ENCODE data around the gene ZDHHC8. TPM values are rescaled to one million over a fixed set of nuclear protein-coding genes. Genes with fewer than 3 reads are reported as not detected.

The ZDHHC8 gene
- total RNA-seq, 4 donors from 2014 or later: 26.0 to 64.2 (median 34.9) TPM

DNA sequence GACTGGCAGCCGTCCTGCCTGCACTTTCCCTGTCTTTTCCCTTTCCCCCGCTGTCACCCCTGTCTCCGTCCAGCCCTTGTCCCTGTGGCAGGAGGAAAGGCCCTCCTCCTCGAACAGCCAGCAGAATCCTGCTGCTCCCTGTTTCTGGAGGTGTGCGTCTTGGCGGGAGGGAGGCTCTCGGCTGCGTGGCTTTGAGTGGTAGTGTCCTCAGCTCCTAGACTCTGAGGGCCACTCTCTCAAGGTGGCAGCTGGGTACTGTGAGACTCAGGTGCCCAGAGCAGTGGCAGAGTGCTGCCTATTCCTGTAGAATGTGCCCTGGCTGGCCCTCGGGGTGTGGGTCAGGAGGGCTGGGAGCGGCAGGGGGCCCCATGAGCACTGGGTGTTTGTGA is 24.8 kb upstream of the ZDHHC8 start:
- H3K27ac ChIP-seq: no peak overlapping the region
- WGBS: 89% methylated on average over 10 of the region's 10 CpGs
- peaks cover 84% of the 10 kb centered on the region for H3K36me3 ChIP-seq

DNA sequence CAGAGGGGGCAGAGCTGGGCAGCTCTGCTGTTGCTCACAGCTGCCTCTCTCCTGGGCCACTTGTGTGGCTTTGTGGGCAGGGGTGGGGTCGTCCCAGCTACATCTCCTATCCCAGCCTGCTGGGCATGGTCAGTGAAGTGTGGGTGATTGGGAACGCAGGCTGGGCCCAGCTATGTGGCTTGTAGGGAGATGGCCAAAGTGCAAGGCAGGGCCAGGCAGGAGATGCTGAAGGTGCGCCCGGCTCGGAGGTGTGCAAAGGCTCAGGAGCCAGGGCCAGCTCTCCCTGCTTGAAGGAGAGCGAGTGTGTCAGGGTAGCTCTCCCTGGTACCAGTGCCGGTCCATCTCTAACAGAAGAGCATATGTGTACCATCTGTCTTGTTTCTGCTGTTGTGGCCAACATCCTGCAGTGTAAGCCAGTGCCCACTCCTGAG is 24.1 kb upstream of the ZDHHC8 start:
- no peak for DNase-seq (ENCODE audit: low spot score in 2 of 2)
- WGBS: no CpG with 5 or more reads among the region's 7 CpGs
- no peaks in the 10 kb centered on the region for H3K27me3 ChIP-seq
- peaks cover 85% of the 10 kb centered on the region for H3K36me3 ChIP-seq
- H3K4me3 ChIP-seq: no peak overlapping the region
- no peaks in the 10 kb centered on the region for H3K9me3 ChIP-seq
- H3K4me1 ChIP-seq: no peaks in the 10 kb centered on the region
- TF ChIP-seq, protein P1, sequence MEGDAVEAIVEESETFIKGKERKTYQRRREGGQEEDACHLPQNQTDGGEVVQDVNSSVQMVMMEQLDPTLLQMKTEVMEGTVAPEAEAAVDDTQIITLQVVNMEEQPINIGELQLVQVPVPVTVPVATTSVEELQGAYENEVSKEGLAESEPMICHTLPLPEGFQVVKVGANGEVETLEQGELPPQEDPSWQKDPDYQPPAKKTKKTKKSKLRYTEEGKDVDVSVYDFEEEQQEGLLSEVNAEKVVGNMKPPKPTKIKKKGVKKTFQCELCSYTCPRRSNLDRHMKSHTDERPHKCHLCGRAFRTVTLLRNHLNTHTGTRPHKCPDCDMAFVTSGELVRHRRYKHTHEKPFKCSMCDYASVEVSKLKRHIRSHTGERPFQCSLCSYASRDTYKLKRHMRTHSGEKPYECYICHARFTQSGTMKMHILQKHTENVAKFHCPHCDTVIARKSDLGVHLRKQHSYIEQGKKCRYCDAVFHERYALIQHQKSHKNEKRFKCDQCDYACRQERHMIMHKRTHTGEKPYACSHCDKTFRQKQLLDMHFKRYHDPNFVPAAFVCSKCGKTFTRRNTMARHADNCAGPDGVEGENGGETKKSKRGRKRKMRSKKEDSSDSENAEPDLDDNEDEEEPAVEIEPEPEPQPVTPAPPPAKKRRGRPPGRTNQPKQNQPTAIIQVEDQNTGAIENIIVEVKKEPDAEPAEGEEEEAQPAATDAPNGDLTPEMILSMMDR (IDR thresholded peaks at IDR 0.05): no peak
- TF ChIP-seq EP300 (IDR thresholded peaks at IDR 0.05): no peak
- no peak for TF ChIP-seq POLR2AphosphoS5 (IDR thresholded peaks at IDR 0.05)
- no peak for TF ChIP-seq POLR2A (IDR thresholded peaks at IDR 0.05)
- H3K27ac ChIP-seq: no peak overlapping the region

More for the DNA sequence above, 24.8 kb upstream of the ZDHHC8 start:
- Histone ChIP-seq H3K4me1 (no peaks in the 10 kb centered on the region), H3K4me3 (no peak overlapping the region), H3K27me3 (no peaks in the 10 kb centered on the region), H3K9me3 (no peaks in the 10 kb centered on the region)
- no peak for DNase-seq (ENCODE audit: low spot score in 2 of 2)
- TF ChIP-seq EP300 (IDR thresholded peaks at IDR 0.05): no peak
- no peak for TF ChIP-seq POLR2A (IDR thresholded peaks at IDR 0.05)

GRCh38 chr22:20107951-20108756 is 23.4 kb upstream of the ZDHHC8 start:
- H3K4me3 ChIP-seq: no peak overlapping the region
- H3K36me3 ChIP-seq: peaks cover 87% of the 10 kb centered on the region
- no peaks in the 10 kb centered on the region for H3K27me3 ChIP-seq
- H3K27ac ChIP-seq: no peak overlapping the region
- TF ChIP-seq POLR2AphosphoS5 (IDR thresholded peaks at IDR 0.05) (no peak), POLR2A (IDR thresholded peaks at IDR 0.05) (no peak), EP300 (IDR thresholded peaks at IDR 0.05) (no peak)
- TF ChIP-seq, protein P1 (IDR thresholded peaks at IDR 0.05): no peak
- WGBS: 83% methylated on average over 5 of the region's 13 CpGs
- no peak for DNase-seq (ENCODE audit: low spot score in 2 of 2)
- no peaks in the 10 kb centered on the region for H3K4me1 ChIP-seq
- no peaks in the 10 kb centered on the region for H3K9me3 ChIP-seq

DNA sequence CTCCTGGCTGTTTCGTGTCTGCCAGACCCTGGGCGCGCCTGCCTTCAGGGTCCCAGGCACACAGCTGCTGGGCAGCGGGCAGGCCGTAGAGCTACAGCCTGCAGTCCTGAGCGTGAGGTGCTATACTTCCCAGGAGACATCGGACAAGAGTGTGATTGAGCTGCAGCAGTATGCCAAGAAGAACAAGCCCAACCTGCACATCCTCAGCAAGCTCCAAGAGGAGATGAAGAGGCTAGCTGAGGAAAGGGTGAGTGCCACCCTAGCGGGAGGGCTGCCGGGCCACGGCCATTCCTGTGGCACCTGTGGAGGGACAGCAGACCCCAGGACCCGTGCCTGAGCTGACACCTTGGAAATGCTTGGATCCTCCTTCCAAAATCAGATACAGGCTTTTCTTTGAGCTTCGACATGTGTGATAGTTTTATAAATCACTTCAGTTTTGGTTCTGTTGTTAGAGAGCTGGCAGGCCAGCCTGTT is 22.8 kb upstream of the ZDHHC8 start:
- DNase-seq (ENCODE audit: low spot score in 2 of 2): no peak
- Histone ChIP-seq H3K9me3 (no peaks in the 10 kb centered on the region), H3K36me3 (peaks cover 93% of the 10 kb centered on the region), H3K4me3 (no peak overlapping the region), H3K4me1 (no peaks in the 10 kb centered on the region), H3K27me3 (no peaks in the 10 kb centered on the region), H3K27ac (no peak overlapping the region)
- WGBS: 84% methylated on average over 9 of the region's 12 CpGs
- TF ChIP-seq EP300 (IDR thresholded peaks at IDR 0.05) (no peak), POLR2AphosphoS5 (IDR thresholded peaks at IDR 0.05) (no peak), POLR2A (IDR thresholded peaks at IDR 0.05) (no peak)
- TF ChIP-seq, protein P1 (IDR thresholded peaks at IDR 0.05): no peak

GRCh38 chr22:20109411-20110358 is 21.9 kb upstream of the ZDHHC8 start:
- no peaks in the 10 kb centered on the region for H3K9me3 ChIP-seq
- H3K4me3 ChIP-seq: no peak overlapping the region
- DNase-seq (ENCODE audit: low spot score in 2 of 2): no peak
- TF ChIP-seq, protein P1 (IDR thresholded peaks at IDR 0.05): no peak
- TF ChIP-seq POLR2AphosphoS5 (IDR thresholded peaks at IDR 0.05): no peak
- no peak for TF ChIP-seq EP300 (IDR thresholded peaks at IDR 0.05)
- no peak for TF ChIP-seq POLR2A (IDR thresholded peaks at IDR 0.05)
- peaks cover 98% of the 10 kb centered on the region for H3K36me3 ChIP-seq
- H3K4me1 ChIP-seq: no peaks in the 10 kb centered on the region
- 83% methylated on average over 17 of the region's 23 CpGs for WGBS
- no peak overlapping the region for H3K27ac ChIP-seq
- no peaks in the 10 kb centered on the region for H3K27me3 ChIP-seq
